WTC11 (cell line): ENCODE measurements around the gene HNRNPC. TPM values are rescaled to one million over a fixed set of nuclear protein-coding genes. Genes with fewer than 3 reads are reported as not detected.

Source experiments
- ATAC-seq: fragments of 200-7000 bp; cut with Tn5 transposase; 2 replicates; pipeline ENCODE4 v1.10.0; 2021; ENCODE audit warnings: mild to moderate bottlenecking, moderate library complexity
- CTCF ChIA-PET: fragments of 300-600 bp; sonication (Branson Sonifier 250); formaldehyde crosslinking; loops from one replicate; lab custom pipeline; 2021; ENCODE audit warnings: antibody characterized with exemption; lab: Charles Lee
- POLR2A ChIA-PET: fragments of 350-600 bp; sonication (Branson Sonifier 250); formaldehyde crosslinking; loops from one replicate; lab custom pipeline; 2021; ENCODE audit warnings: antibody characterized with exemption; lab: Charles Lee
- DNase-seq: peaks from one replicate; pipeline ENCODE4 v3.0.0; 2021; ENCODE audit warnings: low spot score
- H3K27ac Mint-ChIP-seq: 2 replicates; pipeline ENCODE4 v1.8.0; 2021; ENCODE audit warnings: mixed read lengths
- H3K27me3 Mint-ChIP-seq: 2 replicates; pipeline ENCODE4 v1.8.0; 2021; ENCODE audit warnings: low read depth, mild to moderate bottlenecking, moderate library complexity, mixed read lengths
- H3K36me3 Mint-ChIP-seq: 2 replicates; pipeline ENCODE4 v1.8.0; 2021; ENCODE audit warnings: mixed read lengths
- H3K4me1 Mint-ChIP-seq: 2 replicates; pipeline ENCODE4 v1.8.0; 2022; ENCODE audit warnings: mixed read lengths
- H3K4me3 Mint-ChIP-seq: 2 replicates; pipeline ENCODE4 v1.8.0; 2021; ENCODE audit warnings: mild to moderate bottlenecking, moderate library complexity, mixed read lengths
- H3K9me3 Mint-ChIP-seq: 2 replicates; pipeline ENCODE4 v1.8.0; 2021; ENCODE audit warnings: mixed read lengths
- CREM ChIP-seq: sonication (generic); formaldehyde crosslinking; IDR thresholded peaks from 2 replicates; pipeline ENCODE4 v1.8.1; 2022; ENCODE audit warnings: mild to moderate bottlenecking, missing genetic modification reagents, moderate library complexity
- CTCF ChIP-seq: fragments of 200-600 bp; IDR thresholded peaks from 2 replicates; pipeline ENCODE4 v1.8.0; 2022; ENCODE audit warnings: antibody characterized with exemption
- E2F4 ChIP-seq: sonication (generic); formaldehyde crosslinking; IDR thresholded peaks from 2 replicates; pipeline ENCODE4 v1.8.1; 2022; ENCODE audit warnings: low read depth, mild to moderate bottlenecking, moderate library complexity, missing genetic modification reagents, borderline replicate concordance
- ELF4 ChIP-seq: sonication (generic); formaldehyde crosslinking; IDR thresholded peaks from 2 replicates; pipeline ENCODE4 v1.8.1; 2022; ENCODE audit warnings: low read depth, mild to moderate bottlenecking, moderate library complexity, missing genetic modification reagents
- FOXP1 ChIP-seq: sonication (generic); formaldehyde crosslinking; IDR thresholded peaks from 2 replicates; pipeline ENCODE4 v1.8.0; 2022; ENCODE audit warnings: missing genetic modification reagents, mild to moderate bottlenecking, moderate library complexity, borderline replicate concordance
- OVOL2 ChIP-seq: fragments of 250-450 bp; sonication (Bioruptor Pico); IDR thresholded peaks from 2 replicates; pipeline ENCODE4 v1.9.0; 2021; ENCODE audit warnings: mild to moderate bottlenecking, borderline replicate concordance
- TP53 ChIP-seq: sonication (generic); formaldehyde crosslinking; IDR thresholded peaks from 2 replicates; pipeline ENCODE4 v1.8.1; 2023; ENCODE audit warnings: mild to moderate bottlenecking, missing genetic modification reagents
- ZNF317 ChIP-seq: sonication (generic); formaldehyde crosslinking; IDR thresholded peaks from 2 replicates; pipeline ENCODE4 v1.8.1; 2023; ENCODE audit warnings: low read depth, mild to moderate bottlenecking, moderate library complexity, missing genetic modification reagents, borderline replicate concordance
- ZNF396 ChIP-seq: fragments of 250-450 bp; sonication (Bioruptor Pico); IDR thresholded peaks from 2 replicates; pipeline ENCODE4 v1.8.0; 2021; ENCODE audit warnings: mild to moderate bottlenecking, moderate library complexity, borderline replicate concordance
- ZNF512 ChIP-seq: sonication (generic); formaldehyde crosslinking; IDR thresholded peaks from 2 replicates; pipeline ENCODE4 v1.8.1; 2022; ENCODE audit warnings: missing genetic modification reagents, borderline replicate concordance
- total RNA-seq: library from RNA; stranded (reverse); gene quantifications from 3 replicates; pipeline ENCODE4 v1.2.3, GENCODE V29; 2021
- TF ChIP-seq, protein P1 (sequence below): fragments of 250-450 bp; sonication (Bioruptor Pico); IDR thresholded peaks from 2 replicates; pipeline ENCODE4 v1.9.0; 2021; ENCODE audit warnings: mild to moderate bottlenecking
- TF ChIP-seq, protein P2 (sequence below): sonication (generic); formaldehyde crosslinking; IDR thresholded peaks from 2 replicates; pipeline ENCODE4 v1.8.1; 2023; ENCODE audit warnings: mild to moderate bottlenecking, missing genetic modification reagents, borderline replicate concordance
- TF ChIP-seq, protein P3 (sequence below): sonication (generic); formaldehyde crosslinking; IDR thresholded peaks from 2 replicates; pipeline ENCODE4 v1.8.0; 2022; ENCODE audit warnings: mild to moderate bottlenecking, missing genetic modification reagents

The HNRNPC gene
- total RNA-seq, 1 experiment from 2014 or later: 982 TPM

GRCh38 chr14:21192875-21193535, 76.2 kb downstream of the HNRNPC start:
- ChIA-PET CTCF (interaction anchor here (0.8 to 2.0 kb wide), 8 partner anchors 57 to 222 kb away, joined by 3 to 10 read pairs (median 6); no protein-coding TSS in a partner anchor), POLR2A (interaction anchor here (0.6 to 1.1 kb wide), 2 partner anchors 11 to 196 kb away, joined by 3 to 5 read pairs; no protein-coding TSS in a partner anchor)
- Mint-ChIP-seq H3K4me1 (peaks cover 29% of the 10 kb centered on the region), H3K27me3 (peaks cover 5% of the 10 kb centered on the region), H3K4me3 (peak overlapping the region; percentile 45; the same call in 1 of the 2 replicates), H3K27ac (no peak overlapping the region), H3K9me3 (peaks cover 15% of the 10 kb centered on the region), H3K36me3 (no peaks in the 10 kb centered on the region)
- TF ChIP-seq TP53 (CRISPR knock-in tag): no peak
- TF ChIP-seq ZNF396: no peak
- TF ChIP-seq ZNF512 (CRISPR knock-in tag): no peak
- no peak for TF ChIP-seq FOXP1 (CRISPR knock-in tag)
- TF ChIP-seq OVOL2 (CRISPR knock-in tag): no peak
- no peak for TF ChIP-seq ZNF317 (CRISPR knock-in tag)
- TF ChIP-seq E2F4 (CRISPR knock-in tag): no peak
- TF ChIP-seq ELF4 (CRISPR knock-in tag): no peak
- TF ChIP-seq, protein P1, sequence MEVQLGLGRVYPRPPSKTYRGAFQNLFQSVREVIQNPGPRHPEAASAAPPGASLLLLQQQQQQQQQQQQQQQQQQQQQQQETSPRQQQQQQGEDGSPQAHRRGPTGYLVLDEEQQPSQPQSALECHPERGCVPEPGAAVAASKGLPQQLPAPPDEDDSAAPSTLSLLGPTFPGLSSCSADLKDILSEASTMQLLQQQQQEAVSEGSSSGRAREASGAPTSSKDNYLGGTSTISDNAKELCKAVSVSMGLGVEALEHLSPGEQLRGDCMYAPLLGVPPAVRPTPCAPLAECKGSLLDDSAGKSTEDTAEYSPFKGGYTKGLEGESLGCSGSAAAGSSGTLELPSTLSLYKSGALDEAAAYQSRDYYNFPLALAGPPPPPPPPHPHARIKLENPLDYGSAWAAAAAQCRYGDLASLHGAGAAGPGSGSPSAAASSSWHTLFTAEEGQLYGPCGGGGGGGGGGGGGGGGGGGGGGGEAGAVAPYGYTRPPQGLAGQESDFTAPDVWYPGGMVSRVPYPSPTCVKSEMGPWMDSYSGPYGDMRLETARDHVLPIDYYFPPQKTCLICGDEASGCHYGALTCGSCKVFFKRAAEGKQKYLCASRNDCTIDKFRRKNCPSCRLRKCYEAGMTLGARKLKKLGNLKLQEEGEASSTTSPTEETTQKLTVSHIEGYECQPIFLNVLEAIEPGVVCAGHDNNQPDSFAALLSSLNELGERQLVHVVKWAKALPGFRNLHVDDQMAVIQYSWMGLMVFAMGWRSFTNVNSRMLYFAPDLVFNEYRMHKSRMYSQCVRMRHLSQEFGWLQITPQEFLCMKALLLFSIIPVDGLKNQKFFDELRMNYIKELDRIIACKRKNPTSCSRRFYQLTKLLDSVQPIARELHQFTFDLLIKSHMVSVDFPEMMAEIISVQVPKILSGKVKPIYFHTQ (CRISPR knock-in tag): no peak
- no peak for TF ChIP-seq CTCF
- TF ChIP-seq, protein P2, sequence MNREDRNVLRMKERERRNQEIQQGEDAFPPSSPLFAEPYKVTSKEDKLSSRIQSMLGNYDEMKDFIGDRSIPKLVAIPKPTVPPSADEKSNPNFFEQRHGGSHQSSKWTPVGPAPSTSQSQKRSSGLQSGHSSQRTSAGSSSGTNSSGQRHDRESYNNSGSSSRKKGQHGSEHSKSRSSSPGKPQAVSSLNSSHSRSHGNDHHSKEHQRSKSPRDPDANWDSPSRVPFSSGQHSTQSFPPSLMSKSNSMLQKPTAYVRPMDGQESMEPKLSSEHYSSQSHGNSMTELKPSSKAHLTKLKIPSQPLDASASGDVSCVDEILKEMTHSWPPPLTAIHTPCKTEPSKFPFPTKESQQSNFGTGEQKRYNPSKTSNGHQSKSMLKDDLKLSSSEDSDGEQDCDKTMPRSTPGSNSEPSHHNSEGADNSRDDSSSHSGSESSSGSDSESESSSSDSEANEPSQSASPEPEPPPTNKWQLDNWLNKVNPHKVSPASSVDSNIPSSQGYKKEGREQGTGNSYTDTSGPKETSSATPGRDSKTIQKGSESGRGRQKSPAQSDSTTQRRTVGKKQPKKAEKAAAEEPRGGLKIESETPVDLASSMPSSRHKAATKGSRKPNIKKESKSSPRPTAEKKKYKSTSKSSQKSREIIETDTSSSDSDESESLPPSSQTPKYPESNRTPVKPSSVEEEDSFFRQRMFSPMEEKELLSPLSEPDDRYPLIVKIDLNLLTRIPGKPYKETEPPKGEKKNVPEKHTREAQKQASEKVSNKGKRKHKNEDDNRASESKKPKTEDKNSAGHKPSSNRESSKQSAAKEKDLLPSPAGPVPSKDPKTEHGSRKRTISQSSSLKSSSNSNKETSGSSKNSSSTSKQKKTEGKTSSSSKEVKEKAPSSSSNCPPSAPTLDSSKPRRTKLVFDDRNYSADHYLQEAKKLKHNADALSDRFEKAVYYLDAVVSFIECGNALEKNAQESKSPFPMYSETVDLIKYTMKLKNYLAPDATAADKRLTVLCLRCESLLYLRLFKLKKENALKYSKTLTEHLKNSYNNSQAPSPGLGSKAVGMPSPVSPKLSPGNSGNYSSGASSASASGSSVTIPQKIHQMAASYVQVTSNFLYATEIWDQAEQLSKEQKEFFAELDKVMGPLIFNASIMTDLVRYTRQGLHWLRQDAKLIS: no peak
- DNase-seq (no peak), ATAC-seq (no peak)

- Mint-ChIP-seq H3K4me3 (peak overlapping the region; percentile 45), H3K27me3 (peaks cover 5% of the 10 kb centered on the region)
- TF ChIP-seq, protein P3, sequence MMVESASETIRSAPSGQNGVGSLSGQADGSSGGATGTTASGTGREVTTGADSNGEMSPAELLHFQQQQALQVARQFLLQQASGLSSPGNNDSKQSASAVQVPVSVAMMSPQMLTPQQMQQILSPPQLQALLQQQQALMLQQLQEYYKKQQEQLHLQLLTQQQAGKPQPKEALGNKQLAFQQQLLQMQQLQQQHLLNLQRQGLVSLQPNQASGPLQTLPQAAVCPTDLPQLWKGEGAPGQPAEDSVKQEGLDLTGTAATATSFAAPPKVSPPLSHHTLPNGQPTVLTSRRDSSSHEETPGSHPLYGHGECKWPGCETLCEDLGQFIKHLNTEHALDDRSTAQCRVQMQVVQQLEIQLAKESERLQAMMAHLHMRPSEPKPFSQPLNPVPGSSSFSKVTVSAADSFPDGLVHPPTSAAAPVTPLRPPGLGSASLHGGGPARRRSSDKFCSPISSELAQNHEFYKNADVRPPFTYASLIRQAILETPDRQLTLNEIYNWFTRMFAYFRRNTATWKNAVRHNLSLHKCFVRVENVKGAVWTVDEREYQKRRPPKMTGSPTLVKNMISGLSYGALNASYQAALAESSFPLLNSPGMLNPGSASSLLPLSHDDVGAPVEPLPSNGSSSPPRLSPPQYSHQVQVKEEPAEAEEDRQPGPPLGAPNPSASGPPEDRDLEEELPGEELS (CRISPR knock-in tag): no peak
- TF ChIP-seq CREM (CRISPR knock-in tag): no peak
- TF ChIP-seq, all 79 proteins: peak for 0
- peaks cover 10% of the 10 kb centered on the region for H3K9me3 Mint-ChIP-seq
- peaks cover 29% of the 10 kb centered on the region for H3K4me1 Mint-ChIP-seq
- no peaks in the 10 kb centered on the region for H3K36me3 Mint-ChIP-seq
- DNase-seq (no peak), ATAC-seq (peak; percentile 2; the same call in 1 of the 2 replicates)
- no peak overlapping the region for H3K27ac Mint-ChIP-seq
- CTCF ChIA-PET: interaction anchor here (0.7 to 2.0 kb wide), 12 partner anchors 10 to 221 kb away, joined by 3 to 10 read pairs (median 4); no protein-coding TSS in a partner anchor
- POLR2A ChIA-PET: no interaction called here
These were observed 76.8 kb downstream of the HNRNPC start for GRCh38 chr14:21192447-21192822.
